Measurements from ENCODE around the gene INSC.

DNA sequence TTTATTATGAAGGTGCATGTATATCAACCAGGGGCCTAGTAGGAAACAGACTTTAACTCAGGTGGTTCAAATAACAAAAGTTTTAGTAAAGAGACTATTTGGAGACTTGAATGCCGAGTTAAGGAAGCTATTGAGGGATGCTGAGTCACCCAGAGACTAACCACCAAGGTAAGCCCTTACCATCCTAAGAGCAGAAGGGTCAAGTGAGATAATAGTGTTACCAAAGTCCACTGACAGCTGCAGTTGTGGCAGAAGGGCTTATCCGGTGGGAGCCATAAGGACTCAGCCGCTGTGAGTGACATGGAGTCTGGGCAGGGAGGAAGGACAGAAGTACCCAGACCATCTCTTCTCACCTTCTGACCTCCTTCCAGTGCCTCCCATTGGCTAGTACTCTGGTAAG is 134.0 kb downstream of the INSC start:
- TF ChIP-seq, protein P1, sequence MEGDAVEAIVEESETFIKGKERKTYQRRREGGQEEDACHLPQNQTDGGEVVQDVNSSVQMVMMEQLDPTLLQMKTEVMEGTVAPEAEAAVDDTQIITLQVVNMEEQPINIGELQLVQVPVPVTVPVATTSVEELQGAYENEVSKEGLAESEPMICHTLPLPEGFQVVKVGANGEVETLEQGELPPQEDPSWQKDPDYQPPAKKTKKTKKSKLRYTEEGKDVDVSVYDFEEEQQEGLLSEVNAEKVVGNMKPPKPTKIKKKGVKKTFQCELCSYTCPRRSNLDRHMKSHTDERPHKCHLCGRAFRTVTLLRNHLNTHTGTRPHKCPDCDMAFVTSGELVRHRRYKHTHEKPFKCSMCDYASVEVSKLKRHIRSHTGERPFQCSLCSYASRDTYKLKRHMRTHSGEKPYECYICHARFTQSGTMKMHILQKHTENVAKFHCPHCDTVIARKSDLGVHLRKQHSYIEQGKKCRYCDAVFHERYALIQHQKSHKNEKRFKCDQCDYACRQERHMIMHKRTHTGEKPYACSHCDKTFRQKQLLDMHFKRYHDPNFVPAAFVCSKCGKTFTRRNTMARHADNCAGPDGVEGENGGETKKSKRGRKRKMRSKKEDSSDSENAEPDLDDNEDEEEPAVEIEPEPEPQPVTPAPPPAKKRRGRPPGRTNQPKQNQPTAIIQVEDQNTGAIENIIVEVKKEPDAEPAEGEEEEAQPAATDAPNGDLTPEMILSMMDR (IDR thresholded peaks at IDR 0.05 in 2 of 3, conservative IDR thresholded peaks at IDR 0.05 in 1 of 3; ENCODE audit: borderline replicate concordance in 1 of 3, insufficient read depth in 1 of 3, low read depth in 2 of 3, low read length in 2 of 3): no peak
- no peak for TF ChIP-seq POLR2A (IDR thresholded peaks at IDR 0.05; ENCODE audit: borderline replicate concordance, extremely low read depth, insufficient read depth, insufficient read length)
- no peak for TF ChIP-seq POLR2AphosphoS5 (IDR thresholded peaks at IDR 0.05; ENCODE audit: low read depth, low read length)
- no peak for TF ChIP-seq EZH2 (IDR thresholded peaks at IDR 0.05)

All from HCT116 (cell line).